NCI-H774 (cell line): ENCODE data around the gene MYLK.
"Not testable (repeated sequence)": the region's sequence is repeated elsewhere in the genome, so short reads cannot be mapped to it uniquely, and the experiment has no call there.

Experiments used
- DNase-seq: peaks from one replicate; lab custom pipeline; 2025; lab: John Stamatoyannopoulos, UW

Gene MYLK

GRCh38 chr3:123745184-123745855 lies 138.8 kb downstream of the MYLK start:
- no peak for DNase-seq

GRCh38 chr3:123744064-123744463 lies 140.1 kb downstream of the MYLK start:
- DNase-seq: no peak

GRCh38 chr3:123743121-123743520 lies 141.0 kb downstream of the MYLK start:
- DNase-seq: no peak

- no peak for DNase-seq
These were observed 143.1 kb downstream of the MYLK start for GRCh38 chr3:123741041-123741511.

- no peak for DNase-seq
These were observed 143.7 kb downstream of the MYLK start for GRCh38 chr3:123740391-123740822.

GRCh38 chr3:123739754-123740153 lies 144.4 kb downstream of the MYLK start:
- no peak for DNase-seq

GRCh38 chr3:123739106-123739505 lies 145.0 kb downstream of the MYLK start:
- DNase-seq: no peak

- not testable (repeated sequence) for DNase-seq
These were observed 145.6 kb downstream of the MYLK start for GRCh38 chr3:123738522-123738921.

GRCh38 chr3:123737168-123737567 lies 147.0 kb downstream of the MYLK start:
- DNase-seq: no peak

- no peak for DNase-seq
These were observed 148.7 kb downstream of the MYLK start for GRCh38 chr3:123735456-123735855.

- no peak for DNase-seq
These were observed 149.6 kb downstream of the MYLK start for GRCh38 chr3:123734527-123734902.

GRCh38 chr3:123733805-123734526 lies 150.2 kb downstream of the MYLK start:
- no peak for DNase-seq

GRCh38 chr3:123733341-123733740 lies 150.8 kb downstream of the MYLK start:
- DNase-seq: no peak

- no peak for DNase-seq
These were observed 151.7 kb downstream of the MYLK start for GRCh38 chr3:123732447-123732846.

GRCh38 chr3:123730829-123731228 lies 153.3 kb downstream of the MYLK start:
- no peak for DNase-seq

- DNase-seq: no peak
These were observed 155.1 kb downstream of the MYLK start for GRCh38 chr3:123728991-123729390.

GRCh38 chr3:123728014-123728413 lies 156.1 kb downstream of the MYLK start:
- no peak for DNase-seq

- DNase-seq: no peak
These were observed 158.3 kb downstream of the MYLK start for GRCh38 chr3:123725652-123726400.

GRCh38 chr3:123724306-123724705 lies 159.8 kb downstream of the MYLK start:
- no peak for DNase-seq

- DNase-seq: peak; percentile 39
These were observed 160.5 kb downstream of the MYLK start for GRCh38 chr3:123723522-123724168.

- no peak for DNase-seq
These were observed 161.1 kb downstream of the MYLK start for GRCh38 chr3:123723070-123723469.

GRCh38 chr3:123722456-123722855 lies 161.7 kb downstream of the MYLK start:
- DNase-seq: no peak
